ENCODE results near the gene SOX8. TPM values are rescaled to one million over a fixed set of nuclear protein-coding genes. Genes with fewer than 3 reads are reported as not detected.

The SOX8 gene
- total RNA-seq, 1 experiment from 2014 or later = 5.2 TPM

DNA sequence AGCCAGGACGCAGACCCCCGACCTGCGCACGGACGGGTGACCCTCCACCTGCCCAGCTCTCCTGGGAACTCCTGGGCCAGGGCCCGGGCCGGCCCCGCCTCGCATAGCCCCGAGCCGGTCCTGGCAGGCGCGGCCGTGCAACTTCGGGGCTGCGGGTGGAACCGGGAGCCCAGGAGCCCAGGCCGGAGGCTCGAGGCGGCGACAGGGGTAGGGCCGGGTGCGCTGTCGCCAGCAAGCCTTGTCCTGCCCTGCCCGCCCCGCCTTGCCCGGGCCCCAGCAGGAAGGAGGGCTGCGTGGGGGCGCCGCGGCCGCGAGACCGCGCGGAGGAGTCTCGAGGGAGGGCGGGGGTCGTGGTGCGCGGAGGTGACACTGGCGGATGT lies 11.2 kb upstream of the SOX8 start:
- DNase-seq (ENCODE audit: low read depth, low spot score) (no peak), ATAC-seq (no peak; the same call in 1 of the 2 replicates)
- no TSS peak for BruUV-seq (replicated peaks)
- Histone ChIP-seq H3K4me2 (ENCODE audit: low read length) (peak overlapping the region; percentile 91), H3K9me3 (ENCODE audit: control insufficient read depth in 1 of 2, insufficient read depth in 1 of 2, low read depth in 1 of 2, low read length in 2 of 2) (no peaks in the 10 kb centered on the region; a peak in 1 of 4 replicates), H3K4me1 (ENCODE audit: control insufficient read depth in 1 of 2, insufficient read depth in 2 of 2, low read length in 2 of 2) (peaks cover 16 to 27% of the 10 kb centered on the region in 2 experiments), H3K4me3 (replicated peaks in 1 of 2; ENCODE audit: low read depth in 1 of 2, low read length in 2 of 2) (peak overlapping the region; percentile 72 to 93), H3K79me2 (ENCODE audit: insufficient read depth, low read length) (peaks cover 12% of the 10 kb centered on the region; the same call in 1 of the 2 replicates), H3K36me3 (ENCODE audit: control insufficient read depth in 1 of 2, insufficient read depth in 2 of 2, low read length in 2 of 2) (peaks cover 0 to 10% of the 10 kb centered on the region in 2 experiments; a peak in 1 of 4 replicates), H3K9me2 (ENCODE audit: insufficient read depth) (no peaks in the 10 kb centered on the region), H4K20me1 (ENCODE audit: insufficient read depth) (no peaks in the 10 kb centered on the region), H3K27ac (ENCODE audit: low read depth, low read length) (peak overlapping the region; percentile 91), H3K9ac (ENCODE audit: low read length) (peak overlapping the region; percentile 92), H3K27me3 (ENCODE audit: insufficient read depth, low read length) (no peaks in the 10 kb centered on the region), H2AFZ (ENCODE audit: low read depth, low read length, poor library complexity, severe bottlenecking) (no peak overlapping the region)
- POLR2A ChIA-PET = no interaction called here
- RAD21 ChIA-PET (ENCODE audit: low non-redundant PET in 1 of 2, low total read pairs in 2 of 2, uncharacterized antibody in 2 of 2, unreplicated experiment in 2 of 2) = no interaction called here
- intact Hi-C loops (cut with micrococcal nuclease) = no loop called here
- TF ChIP-seq ZFX (IDR thresholded peaks at IDR 0.05) (peak; percentile 87; the same call in 1 of the 2 replicates), CBX3 (IDR thresholded peaks at IDR 0.05; ENCODE audit: low read depth) (no peak)
- CTCF ChIA-PET = no interaction called here

DNA sequence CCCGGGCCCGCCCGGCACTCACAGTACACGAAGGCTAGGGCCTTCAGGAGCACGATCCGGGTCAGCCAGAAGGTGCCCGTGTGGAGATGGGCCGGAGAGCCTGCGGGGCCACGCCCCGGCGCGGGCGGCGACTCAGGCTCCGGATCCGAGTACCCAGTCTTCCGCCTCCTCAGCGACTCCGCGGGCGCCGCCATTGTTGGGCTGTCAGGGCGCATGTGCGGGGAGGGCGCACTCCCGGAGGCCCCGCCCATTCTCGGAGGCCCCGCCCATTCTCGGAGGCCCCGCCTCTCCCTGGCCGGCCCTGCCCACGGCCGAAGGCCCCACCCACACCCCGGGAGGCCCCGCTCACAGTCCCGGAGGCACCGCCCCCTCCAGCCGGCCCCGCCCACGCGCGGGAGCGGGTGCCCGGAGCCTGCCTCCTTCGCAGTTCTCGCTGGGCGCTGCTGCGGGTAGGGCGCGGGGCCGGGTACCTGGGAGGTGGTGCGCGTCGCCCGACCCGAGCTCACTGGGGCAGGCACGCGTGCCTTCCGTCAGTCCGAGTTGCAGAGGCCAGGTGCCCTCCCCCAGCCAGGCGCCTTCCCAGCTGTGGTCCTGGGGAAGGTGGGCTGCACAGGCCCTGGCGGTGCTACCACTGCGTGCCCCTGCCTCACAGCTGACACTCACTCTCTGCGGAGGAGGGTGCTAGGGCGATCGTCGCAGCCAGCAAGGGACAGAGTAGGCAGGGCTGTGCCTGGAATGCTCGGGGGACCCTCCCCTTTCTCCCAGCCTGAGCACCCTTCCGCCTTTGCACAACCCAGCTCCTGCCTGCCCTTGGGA lies 10.6 kb upstream of the SOX8 start, which contains the start of gene LMF1:
Gene LMF1 (minus strand): TSS at position 219 of the 816 bp plus-strand sequence. CDS start 4 bp downstream, at position 215.
- Histone ChIP-seq H3K4me1 (ENCODE audit: control insufficient read depth in 1 of 2, insufficient read depth in 2 of 2, low read length in 2 of 2) (peaks cover 16 to 27% of the 10 kb centered on the region in 2 experiments), H3K27ac (ENCODE audit: low read depth, low read length) (peak within 1 kb of the TSS; percentile 91), H2AFZ (ENCODE audit: low read depth, low read length, poor library complexity, severe bottlenecking) (no peak within 1 kb of the TSS), H3K4me3 (replicated peaks in 1 of 2; ENCODE audit: low read depth in 1 of 2, low read length in 2 of 2) (peak within 1 kb of the TSS; percentile 72 to 93), H4K20me1 (ENCODE audit: insufficient read depth) (no peaks in the 10 kb centered on the region), H3K79me2 (ENCODE audit: insufficient read depth, low read length) (peaks cover 12% of the 10 kb centered on the region; the same call in 1 of the 2 replicates), H3K9ac (ENCODE audit: low read length) (peak within 1 kb of the TSS; percentile 92), H3K27me3 (ENCODE audit: insufficient read depth, low read length) (no peaks in the 10 kb centered on the region), H3K4me2 (ENCODE audit: low read length) (peak within 1 kb of the TSS; percentile 91), H3K9me3 (ENCODE audit: control insufficient read depth in 1 of 2, insufficient read depth in 1 of 2, low read depth in 1 of 2, low read length in 2 of 2) (no peaks in the 10 kb centered on the region; a peak in 1 of 4 replicates), H3K36me3 (ENCODE audit: control insufficient read depth in 1 of 2, insufficient read depth in 2 of 2, low read length in 2 of 2) (peaks cover 0 to 10% of the 10 kb centered on the region in 2 experiments; a peak in 1 of 4 replicates), H3K9me2 (ENCODE audit: insufficient read depth) (no peaks in the 10 kb centered on the region)
- peak; percentile 93 for ATAC-seq
- ChIA-PET RAD21 (ENCODE audit: low non-redundant PET in 1 of 2, low total read pairs in 2 of 2, uncharacterized antibody in 2 of 2, unreplicated experiment in 2 of 2) (no interaction called here), CTCF (no interaction called here), POLR2A (no interaction called here)
- intact Hi-C loops (cut with micrococcal nuclease) = no loop called here
- TSS peak; percentile 41 for BruUV-seq (replicated peaks)
- DNase-seq (ENCODE audit: low read depth, low spot score) = peak; percentile 68
- TF ChIP-seq SIN3A (IDR thresholded peaks at IDR 0.05; ENCODE audit: low read depth) (peak; percentile 65; the same call in 1 of the 2 replicates), ZFX (IDR thresholded peaks at IDR 0.05) (peak; percentile 65; the same call in 1 of the 2 replicates), CEBPB (IDR thresholded peaks at IDR 0.05; ENCODE audit: low read depth) (no peak), POLR2A (IDR thresholded peaks at IDR 0.05; ENCODE audit: borderline replicate concordance, extremely low read depth, insufficient read depth, insufficient read length) (peak; percentile 26), EZH2 (IDR thresholded peaks at IDR 0.05) (no peak), ELF1 (IDR thresholded peaks at IDR 0.05; ENCODE audit: borderline replicate concordance, low read depth) (no peak; the same call in 1 of the 2 replicates), JUND (IDR thresholded peaks at IDR 0.05) (no peak), EGR1 (IDR thresholded peaks at IDR 0.05; ENCODE audit: low read depth) (peak; percentile 93), SP1 (IDR thresholded peaks at IDR 0.05; ENCODE audit: low read depth) (peak; percentile 46; the same call in 1 of the 2 replicates), YY1 (IDR thresholded peaks at IDR 0.05; ENCODE audit: extremely low read depth, insufficient replicate concordance, low read depth, low read length) (peak; percentile 97), EZH2phosphoT487 (IDR thresholded peaks at IDR 0.05; ENCODE audit: borderline replicate concordance) (no peak), FOSL1 (IDR thresholded peaks at IDR 0.05; ENCODE audit: low read depth) (no peak)
- TF ChIP-seq, protein P1, sequence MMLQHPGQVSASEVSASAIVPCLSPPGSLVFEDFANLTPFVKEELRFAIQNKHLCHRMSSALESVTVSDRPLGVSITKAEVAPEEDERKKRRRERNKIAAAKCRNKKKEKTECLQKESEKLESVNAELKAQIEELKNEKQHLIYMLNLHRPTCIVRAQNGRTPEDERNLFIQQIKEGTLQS (IDR thresholded peaks at IDR 0.05) = no peak
- TF ChIP-seq, protein P2, sequence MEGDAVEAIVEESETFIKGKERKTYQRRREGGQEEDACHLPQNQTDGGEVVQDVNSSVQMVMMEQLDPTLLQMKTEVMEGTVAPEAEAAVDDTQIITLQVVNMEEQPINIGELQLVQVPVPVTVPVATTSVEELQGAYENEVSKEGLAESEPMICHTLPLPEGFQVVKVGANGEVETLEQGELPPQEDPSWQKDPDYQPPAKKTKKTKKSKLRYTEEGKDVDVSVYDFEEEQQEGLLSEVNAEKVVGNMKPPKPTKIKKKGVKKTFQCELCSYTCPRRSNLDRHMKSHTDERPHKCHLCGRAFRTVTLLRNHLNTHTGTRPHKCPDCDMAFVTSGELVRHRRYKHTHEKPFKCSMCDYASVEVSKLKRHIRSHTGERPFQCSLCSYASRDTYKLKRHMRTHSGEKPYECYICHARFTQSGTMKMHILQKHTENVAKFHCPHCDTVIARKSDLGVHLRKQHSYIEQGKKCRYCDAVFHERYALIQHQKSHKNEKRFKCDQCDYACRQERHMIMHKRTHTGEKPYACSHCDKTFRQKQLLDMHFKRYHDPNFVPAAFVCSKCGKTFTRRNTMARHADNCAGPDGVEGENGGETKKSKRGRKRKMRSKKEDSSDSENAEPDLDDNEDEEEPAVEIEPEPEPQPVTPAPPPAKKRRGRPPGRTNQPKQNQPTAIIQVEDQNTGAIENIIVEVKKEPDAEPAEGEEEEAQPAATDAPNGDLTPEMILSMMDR (IDR thresholded peaks at IDR 0.05 in 2 of 3, conservative IDR thresholded peaks at IDR 0.05 in 1 of 3; ENCODE audit: borderline replicate concordance in 1 of 3, insufficient read depth in 1 of 3, low read depth in 2 of 3, low read length in 2 of 3) = no peak
